ENCODE results near the gene KCNG2. TPM values are rescaled to one million over a fixed set of nuclear protein-coding genes. Genes with fewer than 3 reads are reported as not detected.

KCNG2 gene
- total RNA-seq, 2 experiments from 2014 or later: not detected

- ChIA-PET CTCF (no interaction called here), POLR2A (no interaction called here)
These were observed 31.4 kb upstream of the KCNG2 start for GRCh38 chr18:79766308-79766707.

GRCh38 chr18:79768745-79769144 is 29.0 kb upstream of the KCNG2 start:
- ChIA-PET CTCF (no interaction called here), POLR2A (no interaction called here)

GRCh38 chr18:79769698-79770500 is 27.8 kb upstream of the KCNG2 start:
- POLR2A ChIA-PET: no interaction called here
- CTCF ChIA-PET: no interaction called here

GRCh38 chr18:79770501-79770815 is 27.3 kb upstream of the KCNG2 start:
- ChIA-PET POLR2A (no interaction called here), CTCF (no interaction called here)

GRCh38 chr18:79770826-79771225 is 26.9 kb upstream of the KCNG2 start:
- ChIA-PET CTCF (no interaction called here), POLR2A (no interaction called here)

- CTCF ChIA-PET: no interaction called here
- POLR2A ChIA-PET: no interaction called here
These were observed 26.2 kb upstream of the KCNG2 start for GRCh38 chr18:79771446-79772107.

- ChIA-PET POLR2A (no interaction called here), CTCF (no interaction called here)
These were observed 25.5 kb upstream of the KCNG2 start for GRCh38 chr18:79772108-79772864.

- ChIA-PET POLR2A (no interaction called here), CTCF (no interaction called here)
These were observed 24.7 kb upstream of the KCNG2 start for GRCh38 chr18:79772865-79773696.

- POLR2A ChIA-PET: no interaction called here
- CTCF ChIA-PET: no interaction called here
These were observed 23.6 kb upstream of the KCNG2 start for GRCh38 chr18:79774111-79774510.

GRCh38 chr18:79775441-79776221 is 22.1 kb upstream of the KCNG2 start:
- ChIA-PET POLR2A (no interaction called here), CTCF (no interaction called here)

GRCh38 chr18:79776674-79777073 is 21.1 kb upstream of the KCNG2 start:
- ChIA-PET POLR2A (no interaction called here), CTCF (no interaction called here)

- CTCF ChIA-PET: no interaction called here
- POLR2A ChIA-PET: no interaction called here
These were observed 19.4 kb upstream of the KCNG2 start for GRCh38 chr18:79778291-79778791.

GRCh38 chr18:79779021-79779699 is 18.6 kb upstream of the KCNG2 start:
- CTCF ChIA-PET: no interaction called here
- POLR2A ChIA-PET: no interaction called here

GRCh38 chr18:79779700-79780190 is 18.0 kb upstream of the KCNG2 start:
- ChIA-PET POLR2A (no interaction called here), CTCF (no interaction called here)

GRCh38 chr18:79780547-79780946 is 17.2 kb upstream of the KCNG2 start:
- POLR2A ChIA-PET: no interaction called here

GRCh38 chr18:79781331-79781941 is 16.3 kb upstream of the KCNG2 start:
- ChIA-PET CTCF (no interaction called here), POLR2A (no interaction called here)

More at GRCh38 chr18:79780547-79780946, 17.2 kb upstream of the KCNG2 start:
- CTCF ChIA-PET: no interaction called here

- ChIA-PET POLR2A (interaction anchor here (0.7 kb wide), 1 partner anchor 395 kb away, joined by 4 read pairs; no protein-coding TSS in a partner anchor), CTCF (no interaction called here)
These were observed 15.0 kb upstream of the KCNG2 start for GRCh38 chr18:79782566-79783308.

Data from activated CD8-positive, alpha-beta memory T cell treated with anti-CD3 and anti-CD28 coated beads for 36 hours (primary cell).